BJ (cell line): ENCODE measurements around the gene ST3GAL3. TPM values are rescaled to one million over a fixed set of nuclear protein-coding genes. Genes with fewer than 3 reads are reported as not detected.

Source experiments
- CTCF ChIA-PET: fragments of 350-600 bp; formaldehyde crosslinking; extraction: SDS; loops from one replicate; lab custom pipeline; 2021; ENCODE audit warnings: antibody characterized with exemption, inconsistent platforms; lab: Yijun Ruan, JAX
- POLR2A ChIA-PET: fragments of 300-600 bp; sonication (Branson Sonifier 250); formaldehyde crosslinking; extraction: SDS; loops from one replicate; lab custom pipeline; 2021; ENCODE audit warnings: antibody characterized with exemption; lab: Charles Lee
- DNase-seq: peaks from one replicate; pipeline ENCODE4 v3.0.0-alpha.2; 2011; ENCODE audit warnings: low read depth
- H3K27me3 ChIP-seq: 2 replicates; pipeline ENCODE4 v1.6.0; 2011; ENCODE audit warnings: low read length; ENCODE audit not compliant: control insufficient read depth, insufficient read depth
- H3K36me3 ChIP-seq: 2 replicates; pipeline ENCODE4 v1.5.1; 2011; ENCODE audit warnings: low read length; ENCODE audit not compliant: control insufficient read depth, insufficient read depth
- H3K4me3 ChIP-seq: 2 replicates; pipeline ENCODE4 v1.5.1; 2011; ENCODE audit warnings: low read depth, mild to moderate bottlenecking, control low read depth, low read length
- polyA plus RNA-seq: library from polyadenylated mRNA; depleted of rRNA; stranded (reverse); fragments of >200 nt; gene quantifications from 2 replicates; pipeline ENCODE4 v1.2.3, GENCODE V29; 2011
- TF ChIP-seq, protein P1 (sequence below): IDR thresholded peaks from 2 replicates; pipeline ENCODE4 v1.5.1; 2011; ENCODE audit warnings: low read depth, mild to moderate bottlenecking, control low read depth, inconsistent platforms, low read length, moderate library complexity; ENCODE audit not compliant: insufficient read depth

ST3GAL3 gene
- polyA plus RNA-seq, 1 experiment: 24.2 TPM

GRCh38 chr1:43781574-43781973 lies 74.2 kb downstream of the ST3GAL3 start:
- ChIA-PET POLR2A (no interaction called here), CTCF (interaction anchor here (1.6 kb wide), 1 partner anchor 17 kb away, joined by 3 read pairs; no protein-coding TSS in a partner anchor)
- Histone ChIP-seq H3K27me3 (no peaks in the 10 kb centered on the region), H3K4me3 (no peak overlapping the region), H3K36me3 (no peaks in the 10 kb centered on the region)
- TF ChIP-seq, protein P1, sequence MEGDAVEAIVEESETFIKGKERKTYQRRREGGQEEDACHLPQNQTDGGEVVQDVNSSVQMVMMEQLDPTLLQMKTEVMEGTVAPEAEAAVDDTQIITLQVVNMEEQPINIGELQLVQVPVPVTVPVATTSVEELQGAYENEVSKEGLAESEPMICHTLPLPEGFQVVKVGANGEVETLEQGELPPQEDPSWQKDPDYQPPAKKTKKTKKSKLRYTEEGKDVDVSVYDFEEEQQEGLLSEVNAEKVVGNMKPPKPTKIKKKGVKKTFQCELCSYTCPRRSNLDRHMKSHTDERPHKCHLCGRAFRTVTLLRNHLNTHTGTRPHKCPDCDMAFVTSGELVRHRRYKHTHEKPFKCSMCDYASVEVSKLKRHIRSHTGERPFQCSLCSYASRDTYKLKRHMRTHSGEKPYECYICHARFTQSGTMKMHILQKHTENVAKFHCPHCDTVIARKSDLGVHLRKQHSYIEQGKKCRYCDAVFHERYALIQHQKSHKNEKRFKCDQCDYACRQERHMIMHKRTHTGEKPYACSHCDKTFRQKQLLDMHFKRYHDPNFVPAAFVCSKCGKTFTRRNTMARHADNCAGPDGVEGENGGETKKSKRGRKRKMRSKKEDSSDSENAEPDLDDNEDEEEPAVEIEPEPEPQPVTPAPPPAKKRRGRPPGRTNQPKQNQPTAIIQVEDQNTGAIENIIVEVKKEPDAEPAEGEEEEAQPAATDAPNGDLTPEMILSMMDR: no peak
- no peak for DNase-seq

- no peak for DNase-seq
- TF ChIP-seq, protein P1: no peak
- Histone ChIP-seq H3K4me3 (no peak overlapping the region), H3K36me3 (no peaks in the 10 kb centered on the region), H3K27me3 (no peaks in the 10 kb centered on the region)
- ChIA-PET POLR2A (no interaction called here), CTCF (interaction anchor here (0.6 to 4.1 kb wide), 4 partner anchors 16 to 924 kb away, joined by 3 to 29 read pairs (median 5); partner anchors contain the start of gene ARTN)
These were observed 75.8 kb downstream of the ST3GAL3 start for GRCh38 chr1:43783096-43783670.

- H3K36me3 ChIP-seq: no peaks in the 10 kb centered on the region
- no peak for DNase-seq
- TF ChIP-seq, protein P1: no peak
- ChIA-PET CTCF (interaction anchor here (0.6 to 4.1 kb wide), 4 partner anchors 16 to 924 kb away, joined by 3 to 29 read pairs (median 5); partner anchors contain the start of gene ARTN), POLR2A (no interaction called here)
- H3K27me3 ChIP-seq: no peaks in the 10 kb centered on the region
- H3K4me3 ChIP-seq: no peak overlapping the region
These were observed 76.4 kb downstream of the ST3GAL3 start for GRCh38 chr1:43783671-43784205.

DNA sequence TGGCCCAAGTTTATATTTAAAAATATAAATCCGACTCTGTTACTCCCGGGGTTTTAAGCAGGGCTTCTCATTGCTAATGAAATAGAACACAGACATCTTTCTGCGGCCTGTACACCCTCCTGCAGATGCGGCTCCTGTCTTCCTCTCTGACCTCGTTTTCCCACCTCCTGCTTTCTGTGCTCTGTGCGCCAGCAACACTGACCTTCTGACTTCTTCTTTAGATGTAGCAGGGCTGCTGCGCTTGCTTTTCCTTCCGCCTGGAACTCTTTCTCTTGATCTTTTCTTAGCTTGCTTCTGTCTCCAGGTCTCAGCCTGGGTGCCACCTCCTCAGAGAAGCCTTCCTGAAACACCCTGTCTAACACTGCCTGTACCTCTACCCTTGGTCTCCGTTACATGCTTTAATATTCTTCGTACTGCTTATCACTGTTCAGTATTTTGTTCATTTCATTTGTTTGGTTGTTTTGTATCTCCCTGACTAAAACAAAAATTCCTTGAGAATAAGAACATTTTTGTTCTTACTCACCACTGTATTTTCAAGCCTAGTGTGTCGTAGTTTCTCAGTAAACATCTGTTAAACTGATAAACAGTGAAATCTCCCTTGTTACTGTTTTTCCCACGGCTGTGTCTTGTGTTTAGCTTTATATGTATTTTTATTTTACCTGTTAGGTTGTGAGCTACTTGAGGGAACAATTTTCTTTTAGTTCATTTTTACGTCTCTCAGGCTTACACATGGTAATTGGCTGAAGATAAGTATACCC lies 79.0 kb downstream of the ST3GAL3 start:
- POLR2A ChIA-PET: no interaction called here
- TF ChIP-seq, protein P1: no peak
- CTCF ChIA-PET: interaction anchor here (0.8 to 4.1 kb wide), 4 partner anchors 9 to 148 kb away, joined by 3 to 29 read pairs (median 4); partner anchors contain the start of gene ARTN
- Histone ChIP-seq H3K4me3 (no peak overlapping the region), H3K27me3 (no peaks in the 10 kb centered on the region), H3K36me3 (no peaks in the 10 kb centered on the region)
- DNase-seq: no peak

DNA sequence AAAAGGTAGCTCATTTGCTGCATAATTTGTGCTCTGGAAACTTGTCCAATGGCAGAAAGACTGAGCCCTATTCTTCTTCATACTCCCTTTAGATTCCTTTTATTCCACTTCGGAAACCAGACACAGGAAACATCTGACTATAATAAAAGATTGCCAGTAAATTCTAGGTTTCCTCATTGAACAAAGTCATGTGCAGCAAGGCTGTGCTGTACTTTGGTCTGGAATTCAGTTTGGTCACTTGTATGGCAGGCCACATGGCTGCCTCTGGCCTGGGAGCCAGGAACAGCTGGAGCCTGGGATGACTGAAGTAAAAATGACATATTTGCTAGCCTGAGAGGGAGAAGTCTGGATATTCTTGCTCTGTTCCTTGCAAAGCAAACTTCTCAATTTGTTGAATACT lies 79.6 kb downstream of the ST3GAL3 start:
- TF ChIP-seq, protein P1: no peak
- Histone ChIP-seq H3K27me3 (no peaks in the 10 kb centered on the region), H3K36me3 (no peaks in the 10 kb centered on the region), H3K4me3 (no peak overlapping the region)
- CTCF ChIA-PET: interaction anchor here (0.8 to 4.1 kb wide), 4 partner anchors 9 to 147 kb away, joined by 3 to 29 read pairs (median 4); partner anchors contain the start of gene ARTN
- peak; percentile 76 for DNase-seq
- POLR2A ChIA-PET: no interaction called here
